IMR-90 (cell line): ENCODE results near the gene GABARAPL2. TPM values are rescaled to one million over a fixed set of nuclear protein-coding genes. Genes with fewer than 3 reads are reported as not detected.

Experiments used
- ATAC-seq: fragments of 200-7000 bp; cut with Tn5 transposase; 2 replicates; pipeline ENCODE4 v1.9.1; 2020; ENCODE audit warnings: low read depth, mild to moderate bottlenecking, moderate library complexity
- BruUV-seq: library from RNA; stranded (reverse); fragments of 400-500 nt; replicated peaks from 2 replicates; lab custom pipeline; 2021; lab: Mats Ljungman, UMichigan
- CTCF ChIA-PET: fragments of 300-600 bp; formaldehyde crosslinking; extraction: SDS; loops from one replicate; lab custom pipeline; 2021; ENCODE audit warnings: antibody characterized with exemption; lab: Yijun Ruan, JAX
- POLR2A ChIA-PET: fragments of 300-600 bp; sonication (Branson Sonifier 250); formaldehyde crosslinking; loops from one replicate; lab custom pipeline; 2022; ENCODE audit warnings: antibody characterized with exemption; ENCODE audit not compliant: unreplicated experiment; lab: Charles Lee
- DNase-seq: peaks from one replicate; pipeline ENCODE4 v3.0.0; 2013
- H2AFZ ChIP-seq: replicated peaks from 2 replicates; pipeline ENCODE3; 2013; ENCODE audit warnings: low read length, mild to moderate bottlenecking; ENCODE audit not compliant: poor library complexity
- H2AK5ac ChIP-seq: 2 replicates; pipeline ENCODE4 v1.6.1; 2013; ENCODE audit warnings: low read depth, low read length, inconsistent platforms
- H2AK9ac ChIP-seq: replicated peaks from 2 replicates; pipeline ENCODE3; 2013; ENCODE audit warnings: mild to moderate bottlenecking, low read depth, low read length, moderate library complexity; ENCODE audit not compliant: poor library complexity
- H2BK120ac ChIP-seq: 2 replicates; pipeline ENCODE4 v1.6.1; 2013; ENCODE audit warnings: low read depth, low read length, inconsistent platforms
- H2BK15ac ChIP-seq: 3 replicates; pipeline ENCODE4 v1.6.1; 2013; ENCODE audit warnings: low read depth, low read length, inconsistent platforms
- H2BK20ac ChIP-seq: 2 replicates; pipeline ENCODE4 v1.6.1; 2013; ENCODE audit warnings: low read depth, mild to moderate bottlenecking, inconsistent platforms, low read length, moderate library complexity
- H2BK5ac ChIP-seq: 2 replicates; pipeline ENCODE4 v1.6.1; 2013; ENCODE audit warnings: mild to moderate bottlenecking, low read depth, low read length, inconsistent platforms; ENCODE audit not compliant: poor library complexity, severe bottlenecking
- H3K14ac ChIP-seq: replicated peaks from 2 replicates; pipeline ENCODE4 v1.6.1; 2013; ENCODE audit warnings: low read depth, low read length, inconsistent platforms
- H3K18ac ChIP-seq: 2 replicates; pipeline ENCODE4 v1.6.1; 2013; ENCODE audit warnings: low read depth, low read length, control low read depth
- H3K23ac ChIP-seq: 2 replicates; pipeline ENCODE4 v1.6.1; 2013; ENCODE audit warnings: low read depth, low read length, inconsistent platforms
- H3K27ac ChIP-seq: 2 replicates; pipeline ENCODE4 v1.5.1; 2013; ENCODE audit warnings: mild to moderate bottlenecking, control low read depth, low read length; ENCODE audit not compliant: insufficient read depth
- H3K27me3 ChIP-seq: 2 replicates; pipeline ENCODE4 v1.6.1; 2013; ENCODE audit warnings: low read length; ENCODE audit not compliant: control insufficient read depth, insufficient read depth
- H3K36me3 ChIP-seq: 2 replicates; pipeline ENCODE4 v1.6.1; 2013; ENCODE audit warnings: low read length, mixed read lengths; ENCODE audit not compliant: control insufficient read depth, insufficient read depth
- H3K4ac ChIP-seq: 2 replicates; pipeline ENCODE4 v1.6.1; 2013; ENCODE audit warnings: low read depth, low read length, inconsistent platforms
- H3K4me1 ChIP-seq: 2 replicates; pipeline ENCODE4 v1.6.1; 2013; ENCODE audit warnings: low read length, mixed read lengths; ENCODE audit not compliant: control insufficient read depth, insufficient read depth
- H3K4me2 ChIP-seq: 2 replicates; pipeline ENCODE4 v1.6.1; 2013; ENCODE audit warnings: low read depth, mild to moderate bottlenecking, control low read depth, low read length, moderate library complexity
- H3K4me3 ChIP-seq: 2 replicates; pipeline ENCODE4 v1.5.1; 2013; ENCODE audit warnings: low read depth, mild to moderate bottlenecking, control low read depth, low read length, moderate library complexity; ENCODE audit not compliant: insufficient read depth
- H3K56ac ChIP-seq: 2 replicates; pipeline ENCODE4 v1.6.1; 2013; ENCODE audit warnings: low read length, inconsistent platforms; ENCODE audit not compliant: insufficient read depth; ENCODE audit errors: extremely low read depth
- H3K79me1 ChIP-seq, 2 experiments: 2 replicates each; pipeline ENCODE4 v1.6.1; 2013; ENCODE audit warnings: low read length in 2 of 2, inconsistent platforms in 1 of 2, low read depth in 1 of 2
- H3K9ac ChIP-seq: 2 replicates; pipeline ENCODE4 v1.6.1; 2013; ENCODE audit warnings: low read depth, low read length, control low read depth
- H3K9me1 ChIP-seq: 2 replicates; pipeline ENCODE4 v1.6.1; 2013; ENCODE audit warnings: low read length, inconsistent platforms; ENCODE audit not compliant: insufficient read depth
- H3K9me3 ChIP-seq: 2 replicates; pipeline ENCODE4 v1.6.1; 2013; ENCODE audit warnings: low read length; ENCODE audit not compliant: control insufficient read depth, insufficient read depth
- H4K20me1 ChIP-seq: 2 replicates; pipeline ENCODE4 v1.6.1; 2013; ENCODE audit warnings: low read length, inconsistent platforms; ENCODE audit not compliant: insufficient read depth
- H4K5ac ChIP-seq: 2 replicates; pipeline ENCODE4 v1.6.1; 2013; ENCODE audit warnings: mild to moderate bottlenecking, low read depth, low read length, control low read depth
- H4K8ac ChIP-seq, 2 experiments: 2 replicates each; pipeline ENCODE4 v1.6.1; 2013; ENCODE audit warnings: low read depth in 2 of 2, low read length in 2 of 2, control low read depth in 1 of 2, inconsistent platforms in 1 of 2
- H4K91ac ChIP-seq: 2 replicates; pipeline ENCODE4 v1.6.1; 2013; ENCODE audit warnings: low read depth, low read length, inconsistent platforms; ENCODE audit not compliant: insufficient read depth
- BHLHE40 ChIP-seq: fragments of 150-350 bp; IDR thresholded peaks from 2 replicates; pipeline ENCODE4 v1.6.1; 2016; ENCODE audit warnings: mild to moderate bottlenecking, low read depth, low read length
- CEBPB ChIP-seq: IDR thresholded peaks from 2 replicates; pipeline ENCODE4 v1.6.1; 2012; ENCODE audit warnings: low read depth, low read length, improper control_type of control experiment
- CHD1 ChIP-seq: IDR thresholded peaks from 2 replicates; pipeline ENCODE4 v1.6.1; 2012; ENCODE audit warnings: low read depth, low read length, improper control_type of control experiment
- ELK1 ChIP-seq: fragments of 150-350 bp; IDR thresholded peaks from 2 replicates; pipeline ENCODE4 v1.6.1; 2016; ENCODE audit warnings: low read depth, mild to moderate bottlenecking, low read length, moderate library complexity, borderline replicate concordance
- FOS ChIP-seq: fragments of 150-350 bp; IDR thresholded peaks from 2 replicates; pipeline ENCODE4 v1.6.1; 2016; ENCODE audit warnings: low read depth, low read length
- MAFK ChIP-seq: IDR thresholded peaks from 2 replicates; pipeline ENCODE4 v1.6.1; 2012; ENCODE audit warnings: low read depth, low read length, improper control_type of control experiment
- MAZ ChIP-seq: IDR thresholded peaks from 2 replicates; pipeline ENCODE4 v1.6.1; 2012; ENCODE audit warnings: low read depth, mild to moderate bottlenecking, low read length, improper control_type of control experiment, moderate library complexity, borderline replicate concordance
- MXI1 ChIP-seq: IDR thresholded peaks from 2 replicates; pipeline ENCODE4 v1.6.1; 2012; ENCODE audit warnings: low read depth, mild to moderate bottlenecking, low read length, moderate library complexity, borderline replicate concordance
- NFE2L2 ChIP-seq: fragments of 150-350 bp; IDR thresholded peaks from 2 replicates; pipeline ENCODE4 v1.6.1; 2016; ENCODE audit warnings: low read depth, mild to moderate bottlenecking, low read length
- RAD21 ChIP-seq: IDR thresholded peaks from 2 replicates; pipeline ENCODE4 v1.6.1; 2012; ENCODE audit warnings: low read length, improper control_type of control experiment
- RCOR1 ChIP-seq: IDR thresholded peaks from 2 replicates; pipeline ENCODE4 v1.6.1; 2012; ENCODE audit warnings: mild to moderate bottlenecking, low read length, improper control_type of control experiment; ENCODE audit not compliant: insufficient replicate concordance
- RFX5 ChIP-seq: IDR thresholded peaks from 2 replicates; pipeline ENCODE4 v1.8.0; 2012; ENCODE audit warnings: low read depth, mild to moderate bottlenecking, low read length, moderate library complexity
- USF2 ChIP-seq: fragments of 150-350 bp; IDR thresholded peaks from 2 replicates; pipeline ENCODE4 v1.6.1; 2017; ENCODE audit warnings: mild to moderate bottlenecking, antibody characterized with exemption, low read length, low read depth
- WGBS, 2 experiments: methylation state at CpG; one replicate each; pipeline versions ENCODE4 v1.1.5 to v1.1.7; 2013; ENCODE audit warnings: missing lambda C conversion rate in 2 of 2; ENCODE audit not compliant: insufficient read length in 1 of 2; ENCODE audit errors: extremely low coverage in 2 of 2; 5-methylcytosine and 5-hydroxymethylcytosine counted together
- dilution Hi-C: fragments of 300-500 bp; cut with HindIII; formaldehyde crosslinking; loops from one replicate; pipeline ENCODE4 v1.14.3; 2018; ENCODE audit warnings: low sequenced_read_pairs; ENCODE audit not compliant: unreplicated experiment
- in situ Hi-C: fragments of 300-500 bp; cut with MboI; formaldehyde crosslinking; loops from 3 replicates; pipeline ENCODE4 v1.14.3; 2019; ENCODE audit warnings: low sequenced_read_pairs, inconsistent platforms, mixed read lengths
- intact Hi-C: fragments of 100-400 bp; cut with micrococcal nuclease; formaldehyde crosslinking; loops from 2 replicates; pipeline ENCODE4 v1.10.0; 2022
- polyA plus RNA-seq, 3 experiments: library from polyadenylated mRNA; depleted of rRNA; stranded (reverse); fragments of >200 nt; gene quantifications; 2 replicates each; pipeline ENCODE4 v1.2.3, GENCODE V29; 2012; ENCODE audit warnings: low replicate concordance in 1 of 3
- total RNA-seq: library from RNA; depleted of rRNA; stranded (reverse); fragments of >200 nt; gene quantifications from 2 replicates; pipeline ENCODE4 v1.2.3, GENCODE V29; 2012

GABARAPL2 gene
- total and polyA plus RNA-seq, 2 of the 4 experiments (the other 2 are of a cell fraction) = 33.3 to 65.9 TPM

GRCh38 chr16:75622761-75623605, 56.8 kb downstream of the GABARAPL2 start, which contains the start of gene ADAT1:
ADAT1 (minus strand) TSS chr16:75623281; CDS start chr16:75620799, 2,482 bp downstream.
- peak within 1 kb of the TSS; percentile 71 for H3K27ac ChIP-seq
- peak within 1 kb of the TSS; percentile 82 for H3K56ac ChIP-seq
- no peak within 1 kb of the TSS for H2BK20ac ChIP-seq
- H4K91ac ChIP-seq = peak within 1 kb of the TSS; percentile 47
- H3K9me1 ChIP-seq = no peaks in the 10 kb centered on the region
- CTCF ChIA-PET = interaction anchor here (0.9 kb wide), 1 partner anchor 10 kb away, joined by 3 read pairs; no protein-coding TSS in a partner anchor
- WGBS, 2 experiments = 0% methylated on average over 40 of the region's 62 CpGs; no CpG with 5 or more reads in 1 of the 2 experiments
- no peak within 1 kb of the TSS for H2BK15ac ChIP-seq
- dilution Hi-C loops = no loop called here
- peak within 1 kb of the TSS; percentile 64 for H3K4ac ChIP-seq
- H3K9me3 ChIP-seq = no peaks in the 10 kb centered on the region
- peak; percentile 95 for ATAC-seq
- H2AK9ac ChIP-seq = peak within 1 kb of the TSS; percentile 88
- H3K18ac ChIP-seq = no peak within 1 kb of the TSS
- peaks cover 28% of the 10 kb centered on the region for H3K36me3 ChIP-seq
- H4K20me1 ChIP-seq = no peaks in the 10 kb centered on the region
- H3K4me3 ChIP-seq = peak within 1 kb of the TSS; percentile 74
- peaks cover 5% of the 10 kb centered on the region for H3K4me1 ChIP-seq
- POLR2A ChIA-PET = no interaction called here
- H2AK5ac ChIP-seq = peak within 1 kb of the TSS; percentile 70
- H3K14ac ChIP-seq = peak within 1 kb of the TSS; percentile 48
- 0 out of 2 replicates have a peak within 1 kb of the TSS, but pooled peaks have one; percentile 12 for H2BK120ac ChIP-seq
- H2AFZ ChIP-seq = peak within 1 kb of the TSS; percentile 95
- TSS peak; percentile 80 for BruUV-seq
- peak within 1 kb of the TSS; percentile 22 for H2BK5ac ChIP-seq
- H4K5ac ChIP-seq = peak within 1 kb of the TSS; percentile 4; the same call in 1 of the 2 replicates
- peak; percentile 98 for DNase-seq
- peak within 1 kb of the TSS; percentile 78 for H3K4me2 ChIP-seq
- peak within 1 kb of the TSS; percentile 82 for H3K9ac ChIP-seq
- H3K79me1 ChIP-seq = peaks cover 17 to 23% of the 10 kb centered on the region in 2 experiments
- peak within 1 kb of the TSS; percentile 74 to 94 for H4K8ac ChIP-seq
- intact Hi-C loops = loop anchor here (1.0 to 10.0 kb wide), 3 partner anchors 141 to 428 kb away; partner anchors contain the start of gene TMEM170A
- in situ Hi-C loops = no loop called here
- H3K27me3 ChIP-seq = no peaks in the 10 kb centered on the region
- H3K23ac ChIP-seq = peak within 1 kb of the TSS; percentile 39
- TF ChIP-seq RCOR1 = no peak
- no peak for TF ChIP-seq MAFK
- peak; percentile 62; the same call in 1 of the 2 replicates for TF ChIP-seq MAZ
- no peak for TF ChIP-seq BHLHE40
- no peak for TF ChIP-seq CEBPB
- no peak for TF ChIP-seq USF2
- no peak for TF ChIP-seq CHD1
- peak; percentile 100 for TF ChIP-seq MXI1
- no peak for TF ChIP-seq ELK1
- TF ChIP-seq RFX5 = no peak
- TF ChIP-seq RAD21 = no peak
- TF ChIP-seq FOS = no peak
- TF ChIP-seq NFE2L2 = no peak
